WERI-Rb-1 (cell line): ENCODE data around the gene XCR1.

ENCODE experiments used
- DNase-seq: peaks from one replicate; pipeline ENCODE4 v3.0.0-alpha.2; 2020
- H3K27ac ChIP-seq: fragments of 250-450 bp; sonication (Bioruptor Pico); 2 replicates; pipeline ENCODE4 v1.5.1; 2020; ENCODE audit warnings: mild to moderate bottlenecking, moderate library complexity
- H3K27me3 ChIP-seq: fragments of 250-450 bp; sonication (Bioruptor Pico); 2 replicates; pipeline ENCODE4 v1.5.1; 2021; ENCODE audit warnings: mild to moderate bottlenecking, low read depth, moderate library complexity; ENCODE audit not compliant: insufficient read depth, severe bottlenecking
- H3K36me3 ChIP-seq: fragments of 250-450 bp; sonication (Bioruptor Pico); 2 replicates; pipeline ENCODE4 v1.5.1; 2020; ENCODE audit warnings: mild to moderate bottlenecking, moderate library complexity
- H3K4me3 ChIP-seq: 2 replicates; pipeline ENCODE4 v1.5.1; 2011; ENCODE audit warnings: low read depth, mild to moderate bottlenecking, control low read depth, low read length
- H3K9me3 ChIP-seq: fragments of 250-450 bp; sonication (Bioruptor Pico); 2 replicates; pipeline ENCODE4 v1.5.1; 2021; ENCODE audit warnings: mild to moderate bottlenecking, moderate library complexity; ENCODE audit not compliant: severe bottlenecking
- TF ChIP-seq, protein P1 (sequence below): IDR thresholded peaks from 2 replicates; pipeline ENCODE4 v1.5.1; 2011; ENCODE audit warnings: low read depth, mild to moderate bottlenecking, control low read depth, inconsistent platforms, low read length

The XCR1 gene

DNA sequence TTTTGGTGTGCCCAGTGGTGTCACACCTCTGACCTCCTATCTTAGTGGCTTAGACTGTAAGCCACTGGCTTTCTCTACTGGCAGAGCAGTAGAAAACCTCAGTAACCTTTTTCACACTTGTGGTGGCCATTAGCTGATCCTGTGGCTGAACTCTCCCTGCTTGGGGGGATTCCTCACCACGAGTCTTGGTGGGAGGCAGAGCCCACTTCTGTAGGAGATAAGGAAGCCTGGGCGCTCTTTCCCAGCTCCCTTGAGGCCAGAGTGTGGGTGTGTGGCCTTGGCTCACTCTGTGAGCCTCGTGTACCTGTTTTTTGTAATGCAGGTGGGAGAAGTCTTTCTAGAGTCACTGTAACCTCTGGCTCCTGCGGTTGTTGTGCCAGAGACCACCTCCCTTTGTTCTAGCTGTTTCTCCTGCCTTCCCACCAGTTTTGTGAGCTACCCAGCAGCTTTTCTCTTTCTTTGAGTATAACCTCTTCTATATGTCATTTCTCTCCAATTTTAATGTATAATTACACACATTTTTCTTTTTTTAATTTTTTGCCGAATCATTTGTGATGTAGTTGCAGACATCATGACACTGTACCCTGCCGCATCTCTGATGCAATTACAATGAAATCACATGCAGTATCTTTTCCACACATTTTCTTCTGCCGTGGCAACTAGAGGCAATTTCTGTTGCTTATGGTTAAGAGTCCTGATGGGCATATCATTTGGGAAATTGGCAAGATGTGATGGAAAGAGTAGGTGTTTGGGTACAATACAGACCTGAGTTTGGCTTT is 13.8 kb downstream of the XCR1 start:
- TF ChIP-seq, protein P1, sequence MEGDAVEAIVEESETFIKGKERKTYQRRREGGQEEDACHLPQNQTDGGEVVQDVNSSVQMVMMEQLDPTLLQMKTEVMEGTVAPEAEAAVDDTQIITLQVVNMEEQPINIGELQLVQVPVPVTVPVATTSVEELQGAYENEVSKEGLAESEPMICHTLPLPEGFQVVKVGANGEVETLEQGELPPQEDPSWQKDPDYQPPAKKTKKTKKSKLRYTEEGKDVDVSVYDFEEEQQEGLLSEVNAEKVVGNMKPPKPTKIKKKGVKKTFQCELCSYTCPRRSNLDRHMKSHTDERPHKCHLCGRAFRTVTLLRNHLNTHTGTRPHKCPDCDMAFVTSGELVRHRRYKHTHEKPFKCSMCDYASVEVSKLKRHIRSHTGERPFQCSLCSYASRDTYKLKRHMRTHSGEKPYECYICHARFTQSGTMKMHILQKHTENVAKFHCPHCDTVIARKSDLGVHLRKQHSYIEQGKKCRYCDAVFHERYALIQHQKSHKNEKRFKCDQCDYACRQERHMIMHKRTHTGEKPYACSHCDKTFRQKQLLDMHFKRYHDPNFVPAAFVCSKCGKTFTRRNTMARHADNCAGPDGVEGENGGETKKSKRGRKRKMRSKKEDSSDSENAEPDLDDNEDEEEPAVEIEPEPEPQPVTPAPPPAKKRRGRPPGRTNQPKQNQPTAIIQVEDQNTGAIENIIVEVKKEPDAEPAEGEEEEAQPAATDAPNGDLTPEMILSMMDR: no peak
- no peaks in the 10 kb centered on the region for H3K27me3 ChIP-seq
- no peak for DNase-seq
- H3K4me3 ChIP-seq: no peak overlapping the region
- no peaks in the 10 kb centered on the region for H3K36me3 ChIP-seq
- no peak overlapping the region for H3K27ac ChIP-seq
- H3K9me3 ChIP-seq: no peaks in the 10 kb centered on the region

- no peak for DNase-seq
- Histone ChIP-seq H3K36me3 (no peaks in the 10 kb centered on the region), H3K27ac (no peak overlapping the region), H3K27me3 (no peaks in the 10 kb centered on the region), H3K9me3 (no peaks in the 10 kb centered on the region), H3K4me3 (no peak overlapping the region)
- TF ChIP-seq, protein P1: no peak
Observed at GRCh38 chr3:46012246-46012645, 15.0 kb downstream of the XCR1 start.

DNA sequence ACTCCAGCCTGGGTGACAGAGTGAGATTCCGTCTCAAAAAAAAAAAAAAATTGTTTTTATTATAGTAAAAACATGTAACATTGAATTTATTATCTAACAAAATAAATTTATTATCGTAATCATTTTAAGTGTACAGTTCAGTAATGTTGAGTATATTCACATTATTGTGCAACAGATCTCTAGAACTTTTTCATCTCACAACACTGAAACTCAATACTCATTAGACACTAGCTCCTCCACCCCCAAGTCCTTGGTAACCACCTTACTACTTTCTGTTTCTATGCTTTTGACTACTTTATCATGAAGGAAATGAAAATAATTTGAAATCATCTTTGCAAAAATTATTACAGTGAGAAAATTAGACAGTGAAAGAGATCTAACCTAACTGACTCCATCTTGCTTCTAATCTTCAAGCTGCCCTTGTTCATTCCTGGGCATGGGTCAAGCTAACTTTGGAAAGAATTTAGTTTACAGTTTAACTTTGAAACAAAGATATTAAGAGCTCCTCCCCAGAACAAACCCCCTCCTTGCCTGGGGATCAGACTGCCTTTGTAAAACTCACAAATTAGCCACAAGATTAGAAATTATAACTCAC is 16.7 kb downstream of the XCR1 start:
- Histone ChIP-seq H3K36me3 (no peaks in the 10 kb centered on the region), H3K27me3 (no peaks in the 10 kb centered on the region), H3K27ac (no peak overlapping the region), H3K4me3 (no peak overlapping the region), H3K9me3 (no peaks in the 10 kb centered on the region)
- TF ChIP-seq, protein P1: no peak
- DNase-seq: no peak

DNA sequence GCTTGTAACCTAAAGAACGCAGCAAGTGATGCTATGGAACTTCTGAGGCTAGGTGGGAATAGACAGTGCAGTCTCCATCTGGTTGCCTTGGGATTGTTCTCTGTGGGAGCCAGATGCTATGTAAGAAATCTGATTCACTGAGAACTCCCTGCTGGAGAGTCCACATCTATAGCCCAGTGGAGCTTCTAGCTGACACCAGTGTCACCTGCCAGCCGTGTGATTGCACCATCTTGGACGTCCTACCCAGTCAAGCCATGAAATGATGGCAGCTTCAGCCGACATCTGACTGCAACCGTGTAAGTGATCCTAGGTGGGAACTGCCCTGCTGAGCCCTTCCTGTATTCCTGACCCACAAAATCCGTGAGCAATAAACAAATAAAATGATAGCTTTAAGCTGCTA is 19.2 kb downstream of the XCR1 start:
- Histone ChIP-seq H3K27me3 (no peaks in the 10 kb centered on the region), H3K36me3 (no peaks in the 10 kb centered on the region), H3K4me3 (no peak overlapping the region), H3K27ac (no peak overlapping the region), H3K9me3 (no peaks in the 10 kb centered on the region)
- TF ChIP-seq, protein P1: no peak
- DNase-seq: no peak

GRCh38 chr3:46007280-46007679 is 20.0 kb downstream of the XCR1 start:
- Histone ChIP-seq H3K27ac (no peak overlapping the region), H3K36me3 (no peaks in the 10 kb centered on the region), H3K4me3 (no peak overlapping the region), H3K27me3 (no peaks in the 10 kb centered on the region), H3K9me3 (no peaks in the 10 kb centered on the region)
- no peak for DNase-seq
- TF ChIP-seq, protein P1: no peak
